Measurements from ENCODE around the gene NAALADL1. TPM values are rescaled to one million over a fixed set of nuclear protein-coding genes. Genes with fewer than 3 reads are reported as not detected.

The NAALADL1 gene
- total RNA-seq, 2 experiments from 2014 or later = 11.7 to 13.6 TPM

Small RNA genes within 50 kb of the gene (microRNA-seq; reads per million reads assigned to microRNA genes)
- not detected for gene MIR6879 (ENCODE audit: borderline replicate concordance)

Other genes with a start within 250 kb of the NAALADL1 start
- 10 to 100 TPM; 34.8 to 38.5 TPM for gene MEN1, start 248.0 kb downstream of the NAALADL1 start, total RNA-seq
- gene CDC42BPG, start 213.9 kb downstream of the NAALADL1 start, total RNA-seq = under 1 TPM; 0.28 to 0.39 TPM
- gene EHD1, start 179.9 kb downstream of the NAALADL1 start, total RNA-seq = 10 to 100 TPM; 71.0 to 73.6 TPM
- gene ATG2A, start 141.3 kb downstream of the NAALADL1 start, total RNA-seq = 10 to 100 TPM; 15.8 to 16.7 TPM
- 10 to 100 TPM; 13.2 to 13.5 TPM for gene PPP2R5B, start 133.9 kb downstream of the NAALADL1 start, total RNA-seq
- under 1 TPM in 1 of 2 experiments, not detected in 1; 0.34 TPM for gene GPHA2, start 122.7 kb downstream of the NAALADL1 start, total RNA-seq
- 1 to 10 TPM; 1.2 to 1.6 TPM for gene MAJIN, start 86.4 kb downstream of the NAALADL1 start, total RNA-seq
- not detected for gene BATF2, start 61.6 kb downstream of the NAALADL1 start, total RNA-seq
- gene ARL2, start 44.4 kb downstream of the NAALADL1 start, total RNA-seq = 100 to 1,000 TPM in 1 of 2 experiments, 10 to 100 TPM in 1; 89.6 to 109 TPM
- 10 to 100 TPM; 12.1 to 14.2 TPM for gene SNX15, start 31.1 kb downstream of the NAALADL1 start, total RNA-seq
- 10 to 100 TPM; 10.5 to 12.1 TPM for gene SAC3D1, start 17.3 kb downstream of the NAALADL1 start, total RNA-seq
- 100 to 1,000 TPM; 111 to 119 TPM for gene CDCA5, start 25.5 kb upstream of the NAALADL1 start, total RNA-seq
- 10 to 100 TPM; 24.2 to 31.8 TPM for gene ZFPL1, start 25.7 kb upstream of the NAALADL1 start, total RNA-seq
- gene VPS51, start 37.7 kb upstream of the NAALADL1 start, total RNA-seq = 100 to 1,000 TPM in 1 of 2 experiments, 10 to 100 TPM in 1; 94.3 to 123 TPM
- 10 to 100 TPM; 17.4 to 18.1 TPM for gene TM7SF2, start 53.3 kb upstream of the NAALADL1 start, total RNA-seq
- 1 to 10 TPM; 7.1 to 9.7 TPM for gene ZNHIT2, start 59.1 kb upstream of the NAALADL1 start, total RNA-seq
- gene FAU, start 63.6 kb upstream of the NAALADL1 start, total RNA-seq = 1,000 to 10,000 TPM; 1,125 to 1,182 TPM
- gene MRPL49, start 63.8 kb upstream of the NAALADL1 start, total RNA-seq = 10 to 100 TPM; 58.5 to 62.5 TPM
- 10 to 100 TPM; 24.3 to 31.1 TPM for gene SYVN1, start 76.0 kb upstream of the NAALADL1 start, total RNA-seq
- gene SPDYC, start 111.7 kb upstream of the NAALADL1 start, total RNA-seq = not detected
- 100 to 1,000 TPM; 103 to 125 TPM for gene CAPN1, start 123.4 kb upstream of the NAALADL1 start, total RNA-seq
- 10 to 100 TPM; 63.1 to 83.3 TPM for gene POLA2, start 203.4 kb upstream of the NAALADL1 start, total RNA-seq